K562 treated with DMSO at 1 percent for 4 hours (cell line): Measurements from ENCODE around the gene C22orf42. TPM values are rescaled to one million over a fixed set of nuclear protein-coding genes. Genes with fewer than 3 reads are reported as not detected.

ENCODE experiments used
- total RNA-seq: library from RNA; unstranded; fragments of 300-600 nt; gene quantifications from 2 replicates; pipeline ENCODE4 v1.2.3, GENCODE V29; 2022; ENCODE audit not compliant: insufficient read depth

Gene C22orf42, protein sequence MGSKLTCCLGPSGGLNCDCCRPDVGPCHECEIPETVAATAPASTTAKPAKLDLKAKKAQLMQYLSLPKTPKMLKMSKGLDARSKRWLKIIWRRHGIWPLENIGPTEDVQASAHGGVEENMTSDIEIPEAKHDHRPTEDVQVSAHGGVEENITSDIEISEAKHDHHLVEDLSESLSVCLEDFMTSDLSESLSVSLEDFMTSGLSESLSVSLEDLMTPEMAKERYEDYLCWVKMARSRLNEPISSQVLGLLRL
- total RNA-seq: not detected in 2 replicates

DNA sequence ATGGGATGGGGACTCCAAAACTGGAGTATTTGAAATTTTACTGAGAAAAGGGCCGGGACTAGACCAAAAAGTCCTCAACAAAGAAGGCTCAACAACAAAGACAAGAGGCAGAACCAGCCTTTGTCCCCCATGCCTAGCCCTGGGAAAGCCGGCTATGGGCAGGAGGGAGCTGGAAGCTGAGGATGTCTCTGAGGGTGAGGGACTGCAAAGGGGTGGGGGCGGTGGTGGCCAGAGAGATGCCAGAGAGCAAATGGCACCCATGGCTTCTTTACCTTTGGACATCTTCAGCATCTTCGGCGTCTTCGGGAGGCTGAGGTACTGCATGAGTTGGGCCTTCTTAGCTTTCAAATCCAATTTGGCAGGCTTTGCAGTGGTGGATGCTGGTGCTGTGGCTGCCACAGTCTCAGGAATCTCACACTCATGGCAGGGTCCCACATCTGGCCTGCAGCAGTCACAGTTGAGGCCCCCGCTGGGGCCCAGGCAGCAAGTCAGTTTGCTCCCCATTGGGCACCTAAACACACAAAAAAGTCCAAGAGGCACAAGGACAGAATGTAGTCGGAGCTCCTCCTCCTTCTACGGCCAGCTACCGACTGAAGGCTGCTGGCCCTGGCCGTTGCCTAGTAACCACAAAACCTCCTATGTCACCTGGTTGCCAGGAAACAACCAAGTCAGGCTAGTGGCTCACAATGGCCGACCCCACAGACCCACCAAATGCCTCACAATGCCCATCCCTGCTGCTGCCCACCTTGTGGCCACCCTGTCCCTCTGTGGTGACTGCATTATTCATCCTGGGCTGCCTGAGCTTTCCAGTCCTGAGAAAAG, at the start of gene C22orf42:
TSS of gene C22orf42 (minus strand) at position 592 of the 822 bp plus-strand sequence. CDS start at position 504, 88 bp downstream.

DNA sequence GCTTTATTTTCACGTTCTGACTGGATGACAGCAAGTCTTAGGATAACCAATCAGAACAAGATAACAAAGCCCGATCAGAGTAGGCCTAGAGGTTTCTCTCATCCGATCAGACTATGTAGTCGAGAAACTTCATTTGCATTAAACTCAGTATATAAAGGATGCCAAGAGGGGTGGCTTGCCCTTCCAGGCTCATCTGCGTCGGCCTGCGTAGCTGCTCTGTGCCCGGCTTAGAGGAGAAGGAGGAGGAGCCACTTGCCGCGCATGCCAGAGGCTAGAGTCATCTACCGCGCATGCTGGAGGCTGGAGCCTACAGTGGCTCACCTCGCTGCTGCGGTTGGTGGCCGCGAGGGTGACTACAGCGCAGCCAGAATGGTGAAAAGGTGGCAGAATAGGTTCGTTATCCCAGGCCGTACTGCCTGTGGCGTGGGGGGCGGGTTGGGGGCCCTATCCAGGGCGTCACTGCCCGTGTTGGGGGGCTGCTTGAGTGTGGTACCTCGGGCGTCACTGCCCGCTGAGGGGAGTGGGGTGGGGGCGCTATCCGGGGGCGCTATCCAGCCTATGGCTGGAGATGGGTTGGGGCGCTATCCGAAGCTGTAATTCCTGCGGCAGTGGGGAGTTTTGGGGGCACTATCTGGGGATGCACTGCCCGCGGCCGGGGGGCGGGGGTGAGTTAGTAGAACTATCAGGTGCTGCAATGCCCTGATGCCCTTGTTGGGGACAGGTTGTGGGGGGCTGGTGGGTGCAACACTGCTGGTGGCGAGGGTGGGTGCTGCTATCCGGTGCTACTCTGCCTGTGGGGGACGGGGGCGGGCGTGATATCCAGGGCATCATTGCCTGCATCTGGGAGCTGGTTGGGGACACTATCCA, 46.0 kb upstream of the C22orf42 start, which contains the start of gene RFPL2:
TSS of gene RFPL2 (minus strand) at position 218 of the 867 bp plus-strand sequence. CDS start 2,622 bp downstream, outside the sequence.

Other genes starting within 250 kb of the C22orf42 start
- gene YWHAH, start 214.8 kb downstream of the C22orf42 start, total RNA-seq: 64.4 and 80.2 TPM in 2 replicates
- not detected in 2 replicates for gene SLC5A1, start 116.0 kb downstream of the C22orf42 start, total RNA-seq
- not detected in 2 replicates for gene RFPL2, start 45.8 kb upstream of the C22orf42 start, total RNA-seq
- gene SLC5A4, start 96.0 kb upstream of the C22orf42 start, total RNA-seq: not detected in 2 replicates
- gene RFPL3, start 198.6 kb upstream of the C22orf42 start, total RNA-seq: not detected in 2 replicates